ENCODE measurements around the gene DDX39B.

DNA sequence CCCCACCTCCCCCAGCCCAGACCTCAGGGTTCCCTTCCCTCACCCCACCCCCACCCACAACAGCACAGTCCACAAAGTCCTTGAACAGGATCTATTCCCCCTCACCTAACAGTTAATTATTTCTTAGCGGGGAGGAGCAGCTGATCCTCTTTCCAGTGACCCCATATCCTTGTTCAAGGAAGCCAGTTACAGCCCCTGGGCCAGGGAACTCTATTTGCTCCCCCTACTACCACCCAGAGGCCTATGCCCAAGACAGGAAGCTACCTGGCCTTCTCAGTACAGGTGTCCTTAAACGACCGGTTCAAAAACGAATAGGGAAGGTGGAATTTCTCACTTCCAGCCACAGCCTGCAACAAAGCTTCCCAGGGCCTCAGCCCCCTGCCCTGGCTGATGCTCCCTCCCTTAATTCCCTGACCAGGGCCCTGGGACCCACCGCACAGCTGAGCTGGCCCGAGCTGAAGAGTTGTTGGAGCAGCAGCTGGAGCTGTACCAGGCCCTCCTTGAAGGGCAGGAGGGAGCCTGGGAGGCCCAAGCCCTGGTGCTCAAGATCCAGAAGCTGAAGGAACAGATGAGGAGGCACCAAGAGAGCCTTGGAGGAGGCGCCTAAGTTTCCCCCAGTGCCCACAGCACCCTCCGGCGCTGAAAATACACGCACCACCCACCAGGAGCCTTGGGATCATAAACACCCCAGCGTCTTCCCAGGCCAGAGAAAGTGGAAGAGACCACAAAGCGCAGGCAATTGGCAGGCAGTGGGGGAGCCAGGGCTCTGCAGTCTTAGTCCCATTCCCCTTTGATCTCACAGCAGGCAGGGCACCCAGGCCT lies 12.3 kb downstream of the DDX39B start:
- TF ChIP-seq, protein P1, sequence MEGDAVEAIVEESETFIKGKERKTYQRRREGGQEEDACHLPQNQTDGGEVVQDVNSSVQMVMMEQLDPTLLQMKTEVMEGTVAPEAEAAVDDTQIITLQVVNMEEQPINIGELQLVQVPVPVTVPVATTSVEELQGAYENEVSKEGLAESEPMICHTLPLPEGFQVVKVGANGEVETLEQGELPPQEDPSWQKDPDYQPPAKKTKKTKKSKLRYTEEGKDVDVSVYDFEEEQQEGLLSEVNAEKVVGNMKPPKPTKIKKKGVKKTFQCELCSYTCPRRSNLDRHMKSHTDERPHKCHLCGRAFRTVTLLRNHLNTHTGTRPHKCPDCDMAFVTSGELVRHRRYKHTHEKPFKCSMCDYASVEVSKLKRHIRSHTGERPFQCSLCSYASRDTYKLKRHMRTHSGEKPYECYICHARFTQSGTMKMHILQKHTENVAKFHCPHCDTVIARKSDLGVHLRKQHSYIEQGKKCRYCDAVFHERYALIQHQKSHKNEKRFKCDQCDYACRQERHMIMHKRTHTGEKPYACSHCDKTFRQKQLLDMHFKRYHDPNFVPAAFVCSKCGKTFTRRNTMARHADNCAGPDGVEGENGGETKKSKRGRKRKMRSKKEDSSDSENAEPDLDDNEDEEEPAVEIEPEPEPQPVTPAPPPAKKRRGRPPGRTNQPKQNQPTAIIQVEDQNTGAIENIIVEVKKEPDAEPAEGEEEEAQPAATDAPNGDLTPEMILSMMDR (IDR thresholded peaks at IDR 0.05; ENCODE audit: low read depth, low read length, poor library complexity, severe bottlenecking) = no peak
- no peak for TF ChIP-seq EZH2phosphoT487 (IDR thresholded peaks at IDR 0.05; ENCODE audit: borderline replicate concordance, low read length)

All from DOHH2 (cell line).